ENCODE results near the gene TOGARAM2. TPM values are rescaled to one million over a fixed set of nuclear protein-coding genes. Genes with fewer than 3 reads are reported as not detected.

The TOGARAM2 gene
- total RNA-seq, 4 donors from 2014 or later, result 6.4 to 64.4 (median 24.3) TPM

- Histone ChIP-seq H3K27ac (no peak overlapping the region), H3K4me3 (no peak overlapping the region), H3K27me3 (no peaks in the 10 kb centered on the region), H3K9me3 (no peaks in the 10 kb centered on the region), H3K36me3 (no peaks in the 10 kb centered on the region), H3K4me1 (peaks cover 16 to 18% of the 10 kb centered on the region in 2 donors)
- in situ Hi-C loops (cut with MboI; ENCODE audit: low sequenced_read_pairs in 4 of 4), result no loop called here
- no peak for TF ChIP-seq POLR2A (IDR thresholded peaks at IDR 0.05)
- TF ChIP-seq CTCF (IDR thresholded peaks at IDR 0.05 in 4 of 5, conservative IDR thresholded peaks at IDR 0.05 in 1 of 5), result no peak
- DNase-seq (no peak), ATAC-seq (no peak)
- intact Hi-C loops (cut with DNase I; ENCODE audit: low total_unique reads), result no loop called here
Measured at GRCh38 chr2:29006980-29007301, 25.8 kb downstream of the TOGARAM2 start.

- in situ Hi-C loops (cut with MboI; ENCODE audit: low sequenced_read_pairs in 4 of 4), result no loop called here
- H3K4me3 ChIP-seq, result no peak overlapping the region
- ATAC-seq (no peak), DNase-seq (no peak)
- TF ChIP-seq CTCF (IDR thresholded peaks at IDR 0.05 in 4 of 5, conservative IDR thresholded peaks at IDR 0.05 in 1 of 5) (no peak), POLR2A (IDR thresholded peaks at IDR 0.05) (no peak)
- peaks cover 37 to 42% of the 10 kb centered on the region in 2 donors for H3K4me1 ChIP-seq
- intact Hi-C loops (cut with DNase I; ENCODE audit: low total_unique reads), result no loop called here
- H3K27ac ChIP-seq, result peak overlapping the region in 2 of 4 donors; percentile 93 to 99
- H3K36me3 ChIP-seq, result no peaks in the 10 kb centered on the region
- H3K27me3 ChIP-seq, result no peaks in the 10 kb centered on the region
- H3K9me3 ChIP-seq, result no peaks in the 10 kb centered on the region
Measured at GRCh38 chr2:29009270-29009669, 28.2 kb downstream of the TOGARAM2 start.

GRCh38 chr2:29009711-29010677, 28.9 kb downstream of the TOGARAM2 start:
- Histone ChIP-seq H3K4me3 (no peak overlapping the region), H3K9me3 (no peaks in the 10 kb centered on the region), H3K36me3 (no peaks in the 10 kb centered on the region), H3K27ac (peak overlapping the region; percentile 93 to 99 (median 96)), H3K4me1 (peaks cover 45 to 49% of the 10 kb centered on the region in 2 donors), H3K27me3 (no peaks in the 10 kb centered on the region)
- ATAC-seq, result no peak
- in situ Hi-C loops (cut with MboI; ENCODE audit: low sequenced_read_pairs in 4 of 4) (loop anchor here in 3 of 4 donors (5.0 to 10.0 kb wide), 3 partner anchors 53 to 105 kb away; partner anchors contain the start of gene CLIP4 (in 1 of the 3)), intact Hi-C loops (cut with DNase I; ENCODE audit: low total_unique reads) (loop anchor here (2.0 to 5.0 kb wide), 5 partner anchors 113 to 428 kb away; partner anchors contain the start of gene TRMT61B)
- TF ChIP-seq POLR2A (IDR thresholded peaks at IDR 0.05) (no peak), CTCF (IDR thresholded peaks at IDR 0.05 in 4 of 5, conservative IDR thresholded peaks at IDR 0.05 in 1 of 5) (no peak)
- DNase-seq, result no peak

- TF ChIP-seq POLR2A (IDR thresholded peaks at IDR 0.05) (no peak), CTCF (IDR thresholded peaks at IDR 0.05 in 4 of 5, conservative IDR thresholded peaks at IDR 0.05 in 1 of 5) (no peak)
- Histone ChIP-seq H3K27ac (peak overlapping the region; percentile 93 to 99 (median 96)), H3K36me3 (no peaks in the 10 kb centered on the region), H3K9me3 (no peaks in the 10 kb centered on the region), H3K4me1 (peaks cover 54 to 57% of the 10 kb centered on the region in 2 donors), H3K4me3 (peak overlapping the region in 2 of 4 donors; percentile 22 to 29), H3K27me3 (no peaks in the 10 kb centered on the region)
- in situ Hi-C loops (cut with MboI; ENCODE audit: low sequenced_read_pairs in 4 of 4) (loop anchor here in 3 of 4 donors (5.0 to 10.0 kb wide), 3 partner anchors 54 to 104 kb away; partner anchors contain the start of gene CLIP4 (in 1 of the 3)), intact Hi-C loops (cut with DNase I; ENCODE audit: low total_unique reads) (loop anchor here (1.0 to 5.0 kb wide), 7 partner anchors 51 to 429 kb away; partner anchors contain the start of gene TRMT61B)
- ATAC-seq (peak in 1 of 2 donors; percentile 4), DNase-seq (peak in 1 of 2 donors; percentile 76)
Measured at GRCh38 chr2:29010946-29011345, 29.8 kb downstream of the TOGARAM2 start.
